Measurements from ENCODE around the gene DYNC2I2.
"Not testable (repeated sequence)": the region's sequence is repeated elsewhere in the genome, so short reads cannot be mapped to it uniquely, and the experiment has no call there.

Gene DYNC2I2

DNA sequence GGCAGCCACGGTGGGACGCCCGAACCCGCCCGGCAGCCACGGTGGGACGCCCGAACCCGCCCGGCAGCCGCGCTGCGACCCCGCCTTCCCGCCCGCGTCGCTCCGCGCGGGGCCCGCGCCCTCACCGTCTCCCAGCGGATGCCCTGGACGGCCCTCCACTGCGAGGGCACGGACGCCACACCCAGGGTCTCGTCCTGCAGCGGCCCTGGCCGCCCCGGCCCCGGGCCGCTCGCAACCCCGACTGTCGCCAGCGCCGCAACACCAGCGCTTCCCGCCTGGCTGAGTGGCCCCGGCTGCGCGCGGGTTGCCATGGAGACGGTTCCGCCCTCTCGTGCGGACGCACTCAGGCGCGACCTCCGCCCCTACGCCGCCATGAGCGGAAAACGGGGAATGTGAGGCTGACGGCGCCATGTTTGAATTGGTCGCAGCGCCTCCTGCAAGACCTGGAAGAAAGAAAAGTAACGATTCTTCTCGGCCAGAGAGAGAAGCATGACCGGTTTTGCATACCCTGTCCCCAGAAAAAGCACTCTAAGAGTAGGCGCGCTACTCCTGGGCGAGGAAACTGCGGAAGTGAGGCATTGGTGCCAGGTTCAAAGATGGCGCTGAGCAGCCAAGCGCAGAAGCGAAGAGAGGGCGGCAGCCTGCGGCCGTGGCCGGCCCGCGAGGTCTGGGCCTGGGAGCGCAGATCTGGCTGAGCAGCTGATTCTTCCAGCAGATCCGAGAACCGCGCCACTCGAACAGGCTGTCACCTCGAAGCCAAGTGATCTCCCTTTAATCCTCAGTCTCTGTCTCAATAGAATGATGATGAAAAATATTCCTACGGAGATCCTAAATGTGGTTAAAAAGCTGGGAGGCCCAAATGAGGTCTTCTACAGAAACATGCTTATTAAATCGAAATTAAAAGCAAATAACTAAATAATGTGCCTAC lies at the start of gene DYNC2I2:
Gene DYNC2I2, minus strand, starts transcription at position 432 of the 928 bp plus-strand sequence. Its CDS starts 121 bp downstream, at position 311.
- peak; percentile 96 for DNase-seq

DNA sequence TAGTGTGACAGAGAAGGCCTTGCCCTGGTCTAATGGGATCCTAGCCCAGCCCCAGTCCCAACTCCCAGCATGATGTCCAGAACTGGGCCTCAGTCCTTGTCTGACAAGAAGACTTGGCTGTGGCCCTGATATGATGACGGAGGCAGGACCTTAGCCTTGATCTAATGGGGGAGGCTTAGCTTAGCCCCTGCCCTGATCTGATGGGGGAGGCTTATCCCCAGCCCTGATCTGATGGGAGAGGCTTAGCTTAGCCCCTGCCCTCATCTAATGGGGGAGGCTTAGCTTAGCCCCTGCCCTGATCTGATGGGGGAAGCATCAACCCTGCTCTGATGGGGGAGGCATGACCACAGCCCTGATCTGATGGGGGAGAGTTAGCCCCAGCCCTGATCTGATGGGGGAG lies 49.4 kb upstream of the DYNC2I2 start:
- DNase-seq: no peak

DNA sequence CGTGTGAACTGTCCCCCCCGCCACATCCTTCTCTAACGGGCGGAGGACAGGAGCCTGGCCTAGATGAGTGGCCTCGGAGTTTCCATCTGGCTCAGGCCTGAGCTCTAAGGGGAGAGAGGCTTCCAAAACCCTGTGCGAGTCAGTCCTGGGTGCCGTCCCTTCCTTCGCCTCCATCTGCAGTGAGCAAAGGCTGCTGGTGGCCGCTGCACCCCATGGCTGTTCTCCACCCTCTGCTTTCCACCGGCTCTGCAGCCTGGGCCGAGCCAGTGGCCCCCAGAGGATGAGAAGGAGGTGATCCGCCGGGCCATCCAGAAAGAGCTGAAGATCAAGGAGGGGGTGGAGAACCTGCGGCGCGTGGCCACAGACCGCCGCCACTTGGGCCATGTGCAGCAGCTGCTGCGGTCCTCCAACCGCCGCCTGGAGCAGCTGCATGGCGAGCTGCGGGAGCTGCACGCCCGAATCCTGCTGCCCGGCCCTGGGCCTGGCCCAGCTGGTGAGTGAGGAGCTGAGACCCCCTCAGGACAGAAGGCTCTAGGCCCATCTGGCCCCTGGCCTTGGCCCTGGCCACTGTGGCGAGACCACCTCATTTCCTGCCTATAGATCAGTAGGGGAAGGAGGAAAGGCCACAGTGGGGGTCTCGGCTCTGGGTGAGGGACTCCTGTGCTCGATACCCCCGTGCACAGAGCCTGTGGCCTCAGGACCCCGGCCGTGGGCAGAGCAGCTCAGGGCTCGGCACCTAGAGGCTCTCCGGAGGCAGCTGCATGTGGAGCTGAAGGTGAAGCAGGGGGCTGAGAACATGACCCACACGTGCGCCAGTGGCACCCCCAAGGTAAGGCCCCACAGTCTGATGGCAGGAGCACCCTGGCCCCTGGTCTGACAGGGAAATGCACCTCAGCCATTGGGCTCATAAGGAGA lies 48.7 kb upstream of the DYNC2I2 start:
- no peak for DNase-seq

DNA sequence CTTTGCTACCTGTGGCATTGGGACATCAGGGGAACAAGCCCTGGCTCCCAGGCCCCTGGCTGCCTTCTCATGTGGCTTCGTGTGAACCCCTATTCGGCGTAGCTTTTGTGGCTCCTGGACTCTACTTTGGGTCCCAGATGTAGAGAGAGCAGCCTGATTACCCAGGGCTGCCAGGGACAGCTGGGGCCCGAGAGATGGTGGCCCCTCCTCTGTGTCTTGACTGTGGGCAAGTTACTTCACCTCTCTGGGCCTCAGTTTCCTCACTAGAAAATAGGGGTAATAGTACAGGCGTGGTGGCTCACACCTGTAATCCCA lies 47.7 kb upstream of the DYNC2I2 start:
- DNase-seq: no peak

- DNase-seq: no peak
Measured at GRCh38 chr9:128703616-128704355, 47.1 kb upstream of the DYNC2I2 start.

- peak; percentile 34 for DNase-seq
Measured at GRCh38 chr9:128702949-128703615, 46.4 kb upstream of the DYNC2I2 start.

DNA sequence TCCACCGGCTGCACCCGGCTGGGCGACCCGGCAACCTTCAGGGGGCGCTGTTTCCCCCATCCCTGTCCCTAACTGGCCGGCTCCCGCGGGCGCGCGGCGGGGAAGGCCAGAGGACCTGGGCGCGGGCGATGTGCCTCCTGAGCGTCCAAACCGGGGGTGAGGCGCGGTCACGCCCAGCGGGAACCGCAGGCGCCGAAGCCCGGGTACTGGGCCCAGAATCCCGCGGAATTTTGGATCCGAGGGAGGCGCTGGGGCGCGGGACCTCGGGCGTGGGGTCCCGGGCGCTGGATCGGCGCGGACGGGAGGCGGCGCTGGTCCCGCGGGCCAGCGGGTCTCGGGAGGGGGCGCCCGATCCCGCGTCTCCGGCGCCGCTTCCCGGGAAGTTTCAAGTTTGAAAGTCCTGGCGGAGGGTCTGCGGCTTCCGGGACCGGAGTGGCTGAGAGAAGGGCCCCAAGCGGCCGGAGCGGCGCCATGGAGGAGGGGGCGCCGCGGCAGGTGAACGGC lies 45.9 kb upstream of the DYNC2I2 start, which contains the start of gene PKN3:
Gene PKN3, plus strand, starts transcription at position 59 of the 504 bp plus-strand sequence. Its CDS starts 413 bp downstream, at position 472.
- DNase-seq: peak; percentile 85

- DNase-seq: no peak
Measured at GRCh38 chr9:128701227-128701854, 44.7 kb upstream of the DYNC2I2 start.

- not testable (repeated sequence) for DNase-seq
Measured at GRCh38 chr9:128699096-128699795, 42.6 kb upstream of the DYNC2I2 start.

GRCh38 chr9:128696923-128697707 lies 40.5 kb upstream of the DYNC2I2 start:
- no peak for DNase-seq

DNA sequence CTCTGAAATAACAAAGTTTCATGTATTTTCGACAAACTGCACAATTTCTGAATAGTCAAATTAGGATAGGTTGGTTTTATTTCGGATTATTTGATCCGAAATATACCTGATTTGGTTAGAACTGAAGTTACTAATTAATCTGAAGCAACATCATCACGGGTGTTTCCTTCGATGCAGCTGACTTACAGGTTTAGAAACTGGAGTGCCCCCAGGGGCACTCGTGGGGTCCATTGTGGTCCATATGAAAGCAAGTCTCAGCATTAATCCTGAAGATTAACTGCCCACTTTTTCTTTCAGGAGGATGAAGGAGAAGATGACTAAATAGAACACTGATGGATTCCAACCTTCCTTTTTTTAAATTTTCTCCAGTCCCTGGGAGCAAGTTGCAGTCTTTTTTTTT lies 37.7 kb upstream of the DYNC2I2 start:
- DNase-seq: no peak

GRCh38 chr9:128693738-128694137 lies 37.1 kb upstream of the DYNC2I2 start:
- DNase-seq: not testable (repeated sequence)

- no peak for DNase-seq
Measured at GRCh38 chr9:128690684-128691034, 34.0 kb upstream of the DYNC2I2 start.

DNA sequence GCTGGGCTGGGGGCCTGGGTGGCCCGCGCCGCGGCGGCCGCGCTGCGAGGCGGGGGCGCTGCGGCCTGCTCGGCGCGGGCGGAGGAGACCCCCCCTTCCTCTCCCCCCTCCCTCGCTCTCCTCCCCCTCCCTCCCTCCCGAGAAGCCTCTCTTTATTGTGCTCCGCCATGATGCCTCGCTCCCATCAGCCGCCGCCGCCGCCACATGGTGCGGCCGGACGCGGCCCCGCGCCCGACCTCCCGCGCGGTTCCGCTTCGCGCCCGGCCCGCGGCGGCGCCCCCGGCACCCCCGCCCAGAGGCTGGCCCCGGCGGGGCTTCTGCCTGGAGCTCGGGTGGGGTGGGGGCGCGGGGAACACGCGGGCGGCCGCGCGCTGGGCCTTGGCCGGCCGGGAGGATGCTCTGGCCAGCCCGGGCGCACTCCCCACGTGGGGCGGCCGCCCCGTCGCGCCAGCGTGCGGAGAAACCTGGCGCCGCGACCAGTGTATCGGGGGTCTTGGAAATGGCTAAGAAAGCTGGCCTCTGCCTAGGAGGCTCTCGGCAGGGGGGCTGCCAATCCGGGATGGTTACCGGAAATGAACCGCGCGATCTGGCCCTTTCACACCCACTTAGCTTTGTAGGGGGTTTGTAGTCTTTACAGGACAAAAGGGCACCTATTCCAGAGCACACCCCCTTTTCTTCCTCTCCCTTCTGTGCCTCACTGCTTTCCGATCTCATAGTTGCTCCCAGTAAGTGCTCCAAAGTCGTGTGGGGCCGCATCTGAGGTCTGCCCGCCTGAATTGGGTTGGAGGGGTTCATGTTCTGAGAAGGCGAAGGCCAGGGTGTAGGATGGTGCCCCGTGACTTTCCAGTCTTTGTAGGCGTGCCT lies 33.4 kb upstream of the DYNC2I2 start:
- DNase-seq: peak; percentile 40

GRCh38 chr9:128689293-128689774 lies 32.7 kb upstream of the DYNC2I2 start:
- DNase-seq: no peak

DNA sequence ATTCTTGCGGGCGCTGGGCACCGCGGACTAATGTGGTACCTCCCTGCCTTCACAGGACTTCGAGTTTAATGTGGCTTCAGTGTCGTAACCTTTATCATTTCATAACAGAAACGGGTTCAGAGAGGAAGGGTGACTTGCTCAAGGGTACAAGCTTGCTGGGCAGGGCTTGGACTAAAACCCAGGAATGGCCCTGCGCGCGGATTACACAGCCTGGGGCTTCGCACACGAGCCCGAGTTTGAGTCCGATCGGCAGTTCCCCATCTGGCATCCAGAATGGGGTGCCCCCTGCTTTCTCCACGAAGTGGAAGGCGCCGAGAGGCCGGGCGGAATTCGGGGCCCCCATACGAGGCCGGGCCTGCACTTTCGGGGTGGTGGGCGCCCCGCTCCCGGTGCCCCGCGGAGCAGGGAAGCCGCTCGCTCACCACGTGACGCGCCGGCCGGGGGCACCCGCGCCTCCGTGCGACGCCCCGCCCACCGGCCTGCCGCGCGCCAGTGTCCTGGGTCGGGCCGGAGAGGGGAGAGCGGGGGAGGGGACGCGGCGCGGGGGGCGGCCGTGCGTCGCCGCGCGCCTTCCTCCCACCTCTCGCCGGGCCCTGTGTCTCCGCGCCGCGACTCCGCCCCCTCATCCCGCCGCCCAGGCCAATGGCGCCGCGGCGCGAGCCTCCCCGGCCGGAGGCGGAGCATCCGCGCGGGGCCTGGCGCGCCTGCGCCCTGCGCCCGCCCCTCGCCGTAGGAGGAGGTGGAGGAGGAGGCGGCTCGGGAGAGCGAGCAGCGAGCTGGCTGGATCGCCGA lies 32.0 kb upstream of the DYNC2I2 start, which contains the start of gene SET:
Gene SET, plus strand, starts transcription at position 722 of the 792 bp plus-strand sequence. CDS start 361 bp downstream, outside the sequence.
- DNase-seq: peak; percentile 92

- no peak for DNase-seq
Measured at GRCh38 chr9:128687453-128687852, 30.8 kb upstream of the DYNC2I2 start.
